Breast epithelium (tissue), 3 donors: ENCODE results near the gene NKIRAS1.

Source experiments
- POLR2A ChIP-seq: fragments of 450-650 bp; IDR thresholded peaks from one replicate; pipeline ENCODE4 v1.6.1; 2016; ENCODE audit warnings: antibody characterized with exemption, mild to moderate bottlenecking, moderate library complexity
- TF ChIP-seq, protein P1 (sequence below), 3 donors: fragments of 450-650 bp; IDR thresholded peaks; one replicate each; pipeline ENCODE4 v1.5.1; 2016 to 2017; ENCODE audit warnings: antibody characterized with exemption in 3 of 3, mild to moderate bottlenecking in 3 of 3, moderate library complexity in 3 of 3

DNA sequence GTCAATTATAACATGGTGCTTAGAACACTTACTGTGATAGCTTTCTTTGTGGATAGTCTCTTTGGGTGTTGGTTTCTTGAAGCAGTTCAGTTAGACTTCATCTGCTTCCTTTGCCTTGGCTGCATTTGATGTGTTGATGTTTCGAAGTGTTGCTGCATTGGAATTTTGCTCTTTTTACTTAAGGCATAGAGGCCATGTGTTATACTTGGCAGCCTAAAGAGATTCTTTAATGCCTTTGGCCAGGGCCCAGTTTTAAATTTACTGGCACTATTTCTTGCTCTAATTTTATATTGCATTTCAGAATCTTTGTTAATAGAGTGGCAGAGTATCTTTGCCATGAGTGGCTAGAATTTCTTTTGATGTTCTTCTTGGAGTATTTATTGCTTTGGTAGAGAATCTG is 49.5 kb upstream of the NKIRAS1 start:
- TF ChIP-seq, protein P1, sequence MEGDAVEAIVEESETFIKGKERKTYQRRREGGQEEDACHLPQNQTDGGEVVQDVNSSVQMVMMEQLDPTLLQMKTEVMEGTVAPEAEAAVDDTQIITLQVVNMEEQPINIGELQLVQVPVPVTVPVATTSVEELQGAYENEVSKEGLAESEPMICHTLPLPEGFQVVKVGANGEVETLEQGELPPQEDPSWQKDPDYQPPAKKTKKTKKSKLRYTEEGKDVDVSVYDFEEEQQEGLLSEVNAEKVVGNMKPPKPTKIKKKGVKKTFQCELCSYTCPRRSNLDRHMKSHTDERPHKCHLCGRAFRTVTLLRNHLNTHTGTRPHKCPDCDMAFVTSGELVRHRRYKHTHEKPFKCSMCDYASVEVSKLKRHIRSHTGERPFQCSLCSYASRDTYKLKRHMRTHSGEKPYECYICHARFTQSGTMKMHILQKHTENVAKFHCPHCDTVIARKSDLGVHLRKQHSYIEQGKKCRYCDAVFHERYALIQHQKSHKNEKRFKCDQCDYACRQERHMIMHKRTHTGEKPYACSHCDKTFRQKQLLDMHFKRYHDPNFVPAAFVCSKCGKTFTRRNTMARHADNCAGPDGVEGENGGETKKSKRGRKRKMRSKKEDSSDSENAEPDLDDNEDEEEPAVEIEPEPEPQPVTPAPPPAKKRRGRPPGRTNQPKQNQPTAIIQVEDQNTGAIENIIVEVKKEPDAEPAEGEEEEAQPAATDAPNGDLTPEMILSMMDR (IDR thresholded peaks at IDR 0.05) = no peak
- TF ChIP-seq POLR2A = no peak
